ENCODE data around the gene ZNF69.
"Not testable (repeated sequence)": the region's sequence is repeated elsewhere in the genome, so short reads cannot be mapped to it uniquely, and the experiment has no call there.

The ZNF69 gene

GRCh38 chr19:11944656-11945055 lies 57.1 kb downstream of the ZNF69 start:
- H3K4me1 Mint-ChIP-seq: no peaks in the 10 kb centered on the region

GRCh38 chr19:11948646-11949045 lies 61.1 kb downstream of the ZNF69 start:
- Mint-ChIP-seq H3K9me3 (peaks cover 11% of the 10 kb centered on the region), H3K4me3 (no peak overlapping the region), H3K27me3 (no peaks in the 10 kb centered on the region), H3K36me3 (ENCODE audit: insufficient read depth) (peaks cover 31% of the 10 kb centered on the region), H3K4me1 (no peaks in the 10 kb centered on the region), H3K27ac (ENCODE audit: low read depth) (no peak overlapping the region)
- ATAC-seq (replicated peaks; ENCODE audit: extremely low read depth, poor library complexity, severe bottlenecking): no peak
- DNase-seq (ENCODE audit: low spot score in 2 of 2): no peak

More at GRCh38 chr19:11944656-11945055, 57.1 kb downstream of the ZNF69 start:
- Mint-ChIP-seq H3K9me3 (peaks cover 11% of the 10 kb centered on the region), H3K36me3 (ENCODE audit: insufficient read depth) (peaks cover 37% of the 10 kb centered on the region), H3K27ac (ENCODE audit: low read depth) (no peak overlapping the region), H3K4me3 (no peak overlapping the region), H3K27me3 (no peaks in the 10 kb centered on the region)
- no peak for ATAC-seq (replicated peaks; ENCODE audit: extremely low read depth, poor library complexity, severe bottlenecking)
- no peak for DNase-seq (ENCODE audit: low spot score in 2 of 2)

- ATAC-seq (replicated peaks; ENCODE audit: extremely low read depth, poor library complexity, severe bottlenecking) (no peak), DNase-seq (ENCODE audit: low spot score in 2 of 2) (no peak)
- no peaks in the 10 kb centered on the region for H3K27me3 Mint-ChIP-seq
- peaks cover 11% of the 10 kb centered on the region for H3K9me3 Mint-ChIP-seq
- no peak overlapping the region for H3K4me3 Mint-ChIP-seq
- H3K27ac Mint-ChIP-seq (ENCODE audit: low read depth): no peak overlapping the region
- peaks cover 31% of the 10 kb centered on the region for H3K36me3 Mint-ChIP-seq (ENCODE audit: insufficient read depth)
- H3K4me1 Mint-ChIP-seq: no peaks in the 10 kb centered on the region
These were observed 61.6 kb downstream of the ZNF69 start for GRCh38 chr19:11949201-11949600.

- H3K4me3 Mint-ChIP-seq: peak overlapping the region; percentile 34
- ATAC-seq (replicated peaks; ENCODE audit: extremely low read depth, poor library complexity, severe bottlenecking); H3K4me1 Mint-ChIP-seq; DNase-seq (ENCODE audit: low spot score in 2 of 2); H3K27me3 Mint-ChIP-seq; H3K27ac Mint-ChIP-seq (ENCODE audit: low read depth): not testable (repeated sequence)
- H3K9me3 Mint-ChIP-seq: peaks cover 11% of the 10 kb centered on the region
- peaks cover 31% of the 10 kb centered on the region for H3K36me3 Mint-ChIP-seq (ENCODE audit: insufficient read depth)
These were observed 62.1 kb downstream of the ZNF69 start for GRCh38 chr19:11949614-11950080.

DNA sequence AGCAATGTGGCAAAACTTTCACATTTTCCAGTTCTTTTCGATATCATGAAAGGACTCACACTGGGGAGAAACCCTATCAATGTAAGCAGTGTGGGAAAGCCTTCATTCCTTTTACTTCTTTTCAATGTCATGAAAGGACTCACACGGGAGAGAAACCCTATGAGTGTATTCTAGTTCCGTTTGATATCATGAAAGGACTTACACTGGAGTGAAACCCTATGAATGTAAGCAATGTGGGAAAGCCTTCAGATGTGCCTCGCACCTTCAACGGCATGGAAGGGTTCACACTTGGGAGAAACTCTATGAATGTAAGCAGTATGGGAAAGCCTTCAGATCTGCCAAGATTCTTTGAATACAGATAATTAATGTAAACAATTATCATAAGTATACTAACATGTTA lies 62.7 kb downstream of the ZNF69 start:
- Mint-ChIP-seq H3K9me3 (peaks cover 11% of the 10 kb centered on the region), H3K36me3 (ENCODE audit: insufficient read depth) (peaks cover 31% of the 10 kb centered on the region)

More for the DNA sequence above, 62.7 kb downstream of the ZNF69 start:
- Mint-ChIP-seq H3K4me1 (no peaks in the 10 kb centered on the region), H3K27me3 (no peaks in the 10 kb centered on the region), H3K4me3 (no peak overlapping the region), H3K27ac (ENCODE audit: low read depth) (no peak overlapping the region)
- DNase-seq (ENCODE audit: low spot score in 2 of 2) (no peak), ATAC-seq (replicated peaks; ENCODE audit: extremely low read depth, poor library complexity, severe bottlenecking) (no peak)
